ENCODE measurements around the gene PECR.

GRCh38 chr2:216113572-216113971 is 32.0 kb upstream of the PECR start:
- TF ChIP-seq POLR2A (IDR thresholded peaks at IDR 0.05; ENCODE audit: low read length) (no peak), GATA1 (IDR thresholded peaks at IDR 0.05; ENCODE audit: low read depth, low read length) (no peak)
